WTC11 (cell line): ENCODE measurements around the gene ALAD. TPM values are rescaled to one million over a fixed set of nuclear protein-coding genes. Genes with fewer than 3 reads are reported as not detected.

ENCODE experiments used
- ATAC-seq: fragments of 200-7000 bp; cut with Tn5 transposase; 2 replicates; pipeline ENCODE4 v1.10.0; 2021; ENCODE audit warnings: mild to moderate bottlenecking, moderate library complexity
- CTCF ChIA-PET: fragments of 300-600 bp; sonication (Branson Sonifier 250); formaldehyde crosslinking; loops from one replicate; lab custom pipeline; 2021; ENCODE audit warnings: antibody characterized with exemption; lab: Charles Lee
- POLR2A ChIA-PET: fragments of 350-600 bp; sonication (Branson Sonifier 250); formaldehyde crosslinking; loops from one replicate; lab custom pipeline; 2021; ENCODE audit warnings: antibody characterized with exemption; lab: Charles Lee
- DNase-seq: peaks from one replicate; pipeline ENCODE4 v3.0.0; 2021; ENCODE audit warnings: low spot score
- H3K27ac Mint-ChIP-seq: 2 replicates; pipeline ENCODE4 v1.8.0; 2021; ENCODE audit warnings: mixed read lengths
- H3K27me3 Mint-ChIP-seq: 2 replicates; pipeline ENCODE4 v1.8.0; 2021; ENCODE audit warnings: low read depth, mild to moderate bottlenecking, moderate library complexity, mixed read lengths
- H3K36me3 Mint-ChIP-seq: 2 replicates; pipeline ENCODE4 v1.8.0; 2021; ENCODE audit warnings: mixed read lengths
- H3K4me1 Mint-ChIP-seq: 2 replicates; pipeline ENCODE4 v1.8.0; 2022; ENCODE audit warnings: mixed read lengths
- H3K4me3 Mint-ChIP-seq: 2 replicates; pipeline ENCODE4 v1.8.0; 2021; ENCODE audit warnings: mild to moderate bottlenecking, moderate library complexity, mixed read lengths
- H3K9me3 Mint-ChIP-seq: 2 replicates; pipeline ENCODE4 v1.8.0; 2021; ENCODE audit warnings: mixed read lengths
- AR ChIP-seq: fragments of 250-450 bp; sonication (Bioruptor Pico); IDR thresholded peaks from 2 replicates; pipeline ENCODE4 v1.9.0; 2021; ENCODE audit warnings: mild to moderate bottlenecking
- ATF6 ChIP-seq: sonication (generic); formaldehyde crosslinking; IDR thresholded peaks from 2 replicates; pipeline ENCODE4 v1.8.1; 2023; ENCODE audit warnings: mild to moderate bottlenecking, missing genetic modification reagents
- CREB1 ChIP-seq: sonication (generic); formaldehyde crosslinking; IDR thresholded peaks from 2 replicates; pipeline ENCODE4 v1.8.0; 2023; ENCODE audit warnings: mild to moderate bottlenecking, missing genetic modification reagents
- CREM ChIP-seq: sonication (generic); formaldehyde crosslinking; IDR thresholded peaks from 2 replicates; pipeline ENCODE4 v1.8.1; 2022; ENCODE audit warnings: mild to moderate bottlenecking, missing genetic modification reagents, moderate library complexity
- ERG ChIP-seq: fragments of 250-450 bp; sonication (Bioruptor Pico); IDR thresholded peaks from 2 replicates; pipeline ENCODE4 v1.8.0; 2021; ENCODE audit warnings: mild to moderate bottlenecking
- GRHL2 ChIP-seq: fragments of 250-450 bp; sonication (Bioruptor Pico); IDR thresholded peaks from 2 replicates; pipeline ENCODE4 v1.8.0; 2022; ENCODE audit warnings: mild to moderate bottlenecking, moderate library complexity; ENCODE audit not compliant: insufficient replicate concordance, severe bottlenecking
- IRF2 ChIP-seq: sonication (generic); formaldehyde crosslinking; IDR thresholded peaks from 2 replicates; pipeline ENCODE4 v1.8.0; 2022; ENCODE audit warnings: low read depth, missing genetic modification reagents, borderline replicate concordance
- JUN ChIP-seq: sonication (generic); formaldehyde crosslinking; IDR thresholded peaks from 2 replicates; pipeline ENCODE4 v1.8.0; 2023; ENCODE audit warnings: mild to moderate bottlenecking, missing genetic modification reagents
- KAT7 ChIP-seq: sonication (generic); formaldehyde crosslinking; IDR thresholded peaks from 2 replicates; pipeline ENCODE4 v1.8.1; 2023; ENCODE audit warnings: missing genetic modification reagents, mild to moderate bottlenecking, borderline replicate concordance
- RELA ChIP-seq: sonication (generic); formaldehyde crosslinking; IDR thresholded peaks from 2 replicates; pipeline ENCODE4 v1.8.1; 2022; ENCODE audit warnings: missing genetic modification reagents, mild to moderate bottlenecking, borderline replicate concordance
- TCF7 ChIP-seq: sonication (generic); formaldehyde crosslinking; IDR thresholded peaks from 2 replicates; pipeline ENCODE4 v1.8.0; 2022; ENCODE audit warnings: mild to moderate bottlenecking, low read depth, missing genetic modification reagents, moderate library complexity
- USF1 ChIP-seq: sonication (generic); formaldehyde crosslinking; IDR thresholded peaks from 2 replicates; pipeline ENCODE4 v1.8.0; 2022; ENCODE audit warnings: mild to moderate bottlenecking, missing genetic modification reagents
- ZNF121 ChIP-seq: sonication (generic); formaldehyde crosslinking; IDR thresholded peaks from 2 replicates; pipeline ENCODE4 v1.8.0; 2023; ENCODE audit warnings: missing genetic modification reagents
- ZNF423 ChIP-seq: fragments of 250-450 bp; sonication (Bioruptor Pico); IDR thresholded peaks from 2 replicates; pipeline ENCODE4 v2.1.2; 2022; ENCODE audit warnings: mild to moderate bottlenecking, moderate library complexity
- ZNF425 ChIP-seq: fragments of 250-450 bp; sonication (Bioruptor Pico); conservative IDR thresholded peaks from 2 replicates; pipeline ENCODE4 v1.9.0; 2021; ENCODE audit warnings: mild to moderate bottlenecking
- ZNF532 ChIP-seq: fragments of 250-450 bp; sonication (Bioruptor Pico); IDR thresholded peaks from 2 replicates; pipeline ENCODE4 v1.9.0; 2021; ENCODE audit warnings: mild to moderate bottlenecking, borderline replicate concordance
- ZSCAN18 ChIP-seq: fragments of 250-450 bp; sonication (Bioruptor Pico); IDR thresholded peaks from 2 replicates; pipeline ENCODE4 v2.1.2; 2022; ENCODE audit warnings: mild to moderate bottlenecking, moderate library complexity
- total RNA-seq: library from RNA; stranded (reverse); gene quantifications from 3 replicates; pipeline ENCODE4 v1.2.3, GENCODE V29; 2021

ALAD gene
- total RNA-seq, 1 experiment from 2014 or later = 15.9 TPM

- DNase-seq = no peak
- no peak overlapping the region for H3K27ac Mint-ChIP-seq
- peaks cover 63% of the 10 kb centered on the region for H3K27me3 Mint-ChIP-seq
- POLR2A ChIA-PET = no interaction called here
- peaks cover 6% of the 10 kb centered on the region for H3K4me1 Mint-ChIP-seq
- TF ChIP-seq ZNF121 (CRISPR knock-in tag) (no peak), TCF7 (CRISPR knock-in tag) (no peak), KAT7 (no peak), ZNF532 (CRISPR knock-in tag) (no peak), JUN (no peak), ZNF425 (CRISPR knock-in tag) (no peak), CREM (CRISPR knock-in tag) (no peak), GRHL2 (CRISPR knock-in tag) (no peak), ZSCAN18 (CRISPR knock-in tag) (no peak), ATF6 (no peak), ERG (CRISPR knock-in tag) (no peak), ZNF423 (CRISPR knock-in tag) (no peak), USF1 (no peak), IRF2 (CRISPR knock-in tag) (no peak), AR (CRISPR knock-in tag) (no peak), RELA (no peak), CREB1 (CRISPR knock-in tag) (no peak)
- no peaks in the 10 kb centered on the region for H3K36me3 Mint-ChIP-seq
- no peak for ATAC-seq
- H3K4me3 Mint-ChIP-seq = no peak overlapping the region
- CTCF ChIA-PET = interaction anchor here (0.6 kb wide), 1 partner anchor 17 kb away, joined by 3 read pairs; no protein-coding TSS in a partner anchor
- H3K9me3 Mint-ChIP-seq = no peaks in the 10 kb centered on the region
Observed at GRCh38 chr9:113345190-113345589, 55.9 kb downstream of the ALAD start.
